Heart left ventricle (tissue), 16 donors: Measurements from ENCODE around the gene HAGHL. TPM values are rescaled to one million over a fixed set of nuclear protein-coding genes. Genes with fewer than 3 reads are reported as not detected.

Source experiments
- ATAC-seq, 4 donors: fragments of 200-7000 bp; cut with Tn5 transposase; one replicate each; pipeline ENCODE4 v1.9.1; 2020 to 2022; ENCODE audit warnings: moderate library complexity in 4 of 4, mild to moderate bottlenecking in 3 of 4, moderate number of reproducible peaks in 1 of 4
- DNase-seq, 5 donors: peaks; one replicate each; pipeline ENCODE4 v3.0.0-alpha.2; 2020
- H3K27ac ChIP-seq, 12 donors: fragments of 200-600 bp; sonication (generic) in 4 of 12; one replicate each; pipeline versions ENCODE4 v1.5.0 to v1.8.0; 2016 to 2022; ENCODE audit warnings: mild to moderate bottlenecking in 2 of 12
- H3K27me3 ChIP-seq, 9 donors: fragments of 200-600 bp; sonication (generic) in 2 of 9; one replicate each; pipeline versions ENCODE4 v1.5.1 to v1.8.0; 2016 to 2022; ENCODE audit warnings: mild to moderate bottlenecking in 3 of 9
- H3K36me3 ChIP-seq, 9 donors: fragments of 200-600 bp; sonication (generic) in 2 of 9; one replicate each; pipeline versions ENCODE4 v1.5.0 to v1.8.0; 2018 to 2022; ENCODE audit warnings: mild to moderate bottlenecking in 2 of 9
- H3K4me1 ChIP-seq, 12 donors: fragments of 200-600 bp; sonication (generic) in 4 of 12; one replicate each; pipeline versions ENCODE4 v1.5.0 to v1.8.0; 2016 to 2022; ENCODE audit warnings: mild to moderate bottlenecking in 3 of 12
- H3K4me3 ChIP-seq, 12 donors: fragments of 200-600 bp; sonication (generic) in 4 of 12; one replicate each; pipeline versions ENCODE4 v1.5.0 to v1.8.0; 2017 to 2022; ENCODE audit warnings: mild to moderate bottlenecking in 9 of 12, moderate library complexity in 4 of 12
- H3K9me3 ChIP-seq, 12 donors: fragments of 200-600 bp; sonication (generic) in 4 of 12; one replicate each; pipeline versions ENCODE4 v1.5.0 to v1.8.0; 2016 to 2022; ENCODE audit warnings: mild to moderate bottlenecking in 1 of 12
- POLR2A ChIP-seq, 2 donors: fragments of 450-650 bp; IDR thresholded peaks; one replicate each; pipeline ENCODE4 v1.6.1; 2017; ENCODE audit warnings: antibody characterized with exemption in 2 of 2, mild to moderate bottlenecking in 2 of 2, moderate library complexity in 2 of 2
- WGBS, 4 donors: extraction: QIAGEN DNeasy Blood & Tissue Kit in 2 of 4; methylation state at CpG; one replicate each; pipeline versions ENCODE4 v1.1.5 to v1.1.7; 2013 to 2018; 5-methylcytosine and 5-hydroxymethylcytosine counted together
- intact Hi-C, 10 donors: fragments of 100-400 bp; cut with DNase I; formaldehyde crosslinking; loops; one replicate each; pipeline versions ENCODE4 v1.11.1 to v1.14.2; 2022
- polyA plus RNA-seq, 2 donors: library from polyadenylated mRNA; stranded (reverse); fragments of 200-250 nt; gene quantifications; one replicate each; pipeline ENCODE4 v1.2.3, GENCODE V29; 2013
- total RNA-seq, 9 donors: library from RNA; depleted of rRNA in 2 of 9; stranded (reverse); fragments of >200 nt in 2 of 9; fragmentation: NEBNext Ultra II Directional in 3 of 9; extraction: Animal tissue kit (Norgen Biotek cat#: 25700) in 3 of 9; gene quantifications; one replicate each; pipeline versions ENCODE4 v1.1.0 to v1.2.4, GENCODE V29; 2016 to 2023
- TF ChIP-seq, protein P1 (sequence below), 12 donors: fragments of 200-600 bp; sonication (generic) in 4 of 12; IDR thresholded peaks; one replicate each; pipeline versions ENCODE4 v1.5.0 to v1.8.0; 2018 to 2022; ENCODE audit warnings: antibody characterized with exemption in 12 of 12, mild to moderate bottlenecking in 5 of 12
- donor health status: ischemic (EF 13 %, LVEDD 7.1; RV severe dilation, severe dysfunction).
- donor health status: healthy with polysubstance abuse.
- donor health status: DM: no; HTN: yes; CAD: no.
- donor health status: DM: no; HTN: no; CAD: no.
- donor health status: ischemic (EF 25% LVEDD 6.9; RV normal size, moderate dysfunction).
- donor health status: ischemic (EF 25% LVEDD 5.7; RV mildly dilated, moderate dysfunction).
- donor health status: healthy.
- donor health status: DM: yes; HTN: yes; CAD: no.
- donor health status: ischemic (EF 35%, LVEDD 5.7; RV mildly dilated, moderate dysfunction).
- donor health status: nonischemic (EF 11% LVEDD 7.7; RV severe dilation, severe dysfunction).
- donor health status: DM: yes; HTN: yes; CAD: no.
- donor health status: PGD.
- donor health status: ischemic (EF 29% LVEDD 5.4; RV normal size, mild dysfunction).
- donor health status: nonischemic (EF 23%, LVEDD 6.1; RV moderate dilation, normal function).

Gene HAGHL
- total and polyA plus RNA-seq, 11 donors = 5.0 to 44.2 (median 11.9) TPM

DNA sequence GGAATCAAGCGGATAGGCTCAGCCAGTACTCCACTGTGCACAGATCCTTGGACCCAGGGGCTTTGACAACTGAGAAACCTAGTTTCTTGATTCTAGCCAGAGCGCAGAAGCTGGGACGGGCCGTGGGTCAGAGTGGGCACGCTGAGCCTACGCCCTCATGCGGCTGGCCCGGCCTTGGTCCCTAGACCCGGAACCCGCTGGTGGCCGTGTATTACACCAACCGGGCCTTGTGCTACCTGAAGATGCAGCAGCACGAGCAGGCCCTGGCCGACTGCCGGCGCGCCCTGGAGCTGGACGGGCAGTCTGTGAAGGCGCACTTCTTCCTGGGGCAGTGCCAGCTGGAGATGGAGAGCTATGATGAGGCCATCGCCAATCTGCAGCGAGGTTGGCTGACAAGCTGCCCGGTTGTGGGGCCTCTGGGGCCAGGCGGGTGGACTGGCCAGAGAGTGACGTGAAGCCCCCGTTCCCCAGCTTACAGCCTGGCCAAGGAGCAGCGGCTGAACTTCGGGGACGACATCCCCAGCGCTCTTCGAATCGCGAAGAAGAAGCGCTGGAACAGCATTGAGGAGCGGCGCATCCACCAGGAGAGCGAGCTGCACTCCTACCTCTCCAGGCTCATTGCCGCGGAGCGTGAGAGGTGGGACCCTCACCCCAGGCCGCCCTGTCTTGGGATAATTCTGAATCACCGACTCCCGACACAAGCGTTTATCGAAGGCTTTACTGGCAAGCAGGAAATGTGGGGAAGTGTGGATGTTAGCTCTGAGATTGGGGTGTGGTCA is 45.8 kb upstream of the HAGHL start:
- Histone ChIP-seq H3K27me3 (no peaks in the 10 kb centered on the region), H3K9me3 (no peaks in the 10 kb centered on the region), H3K4me1 (peaks cover 14 to 64% (median 52%) of the 10 kb centered on the region in 12 donors), H3K27ac (peak overlapping the region in 11 of 12 donors; percentile 93 to 99 (median 96)), H3K36me3 (peaks cover 0 to 31% (median 19%) of the 10 kb centered on the region in 9 donors), H3K4me3 (peak overlapping the region; percentile 61 to 100 (median 78))
- 45 to 58% (median 50%) methylated on average over 32 to 44 of the region's 44 CpGs for WGBS, 4 donors
- DNase-seq = peak in 1 of 5 donors; percentile 68
- TF ChIP-seq, protein P1, sequence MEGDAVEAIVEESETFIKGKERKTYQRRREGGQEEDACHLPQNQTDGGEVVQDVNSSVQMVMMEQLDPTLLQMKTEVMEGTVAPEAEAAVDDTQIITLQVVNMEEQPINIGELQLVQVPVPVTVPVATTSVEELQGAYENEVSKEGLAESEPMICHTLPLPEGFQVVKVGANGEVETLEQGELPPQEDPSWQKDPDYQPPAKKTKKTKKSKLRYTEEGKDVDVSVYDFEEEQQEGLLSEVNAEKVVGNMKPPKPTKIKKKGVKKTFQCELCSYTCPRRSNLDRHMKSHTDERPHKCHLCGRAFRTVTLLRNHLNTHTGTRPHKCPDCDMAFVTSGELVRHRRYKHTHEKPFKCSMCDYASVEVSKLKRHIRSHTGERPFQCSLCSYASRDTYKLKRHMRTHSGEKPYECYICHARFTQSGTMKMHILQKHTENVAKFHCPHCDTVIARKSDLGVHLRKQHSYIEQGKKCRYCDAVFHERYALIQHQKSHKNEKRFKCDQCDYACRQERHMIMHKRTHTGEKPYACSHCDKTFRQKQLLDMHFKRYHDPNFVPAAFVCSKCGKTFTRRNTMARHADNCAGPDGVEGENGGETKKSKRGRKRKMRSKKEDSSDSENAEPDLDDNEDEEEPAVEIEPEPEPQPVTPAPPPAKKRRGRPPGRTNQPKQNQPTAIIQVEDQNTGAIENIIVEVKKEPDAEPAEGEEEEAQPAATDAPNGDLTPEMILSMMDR (IDR thresholded peaks at IDR 0.05) = no peak
- no peak for TF ChIP-seq POLR2A (IDR thresholded peaks at IDR 0.05)
- intact Hi-C loops = no loop called here
- no peak for ATAC-seq

DNA sequence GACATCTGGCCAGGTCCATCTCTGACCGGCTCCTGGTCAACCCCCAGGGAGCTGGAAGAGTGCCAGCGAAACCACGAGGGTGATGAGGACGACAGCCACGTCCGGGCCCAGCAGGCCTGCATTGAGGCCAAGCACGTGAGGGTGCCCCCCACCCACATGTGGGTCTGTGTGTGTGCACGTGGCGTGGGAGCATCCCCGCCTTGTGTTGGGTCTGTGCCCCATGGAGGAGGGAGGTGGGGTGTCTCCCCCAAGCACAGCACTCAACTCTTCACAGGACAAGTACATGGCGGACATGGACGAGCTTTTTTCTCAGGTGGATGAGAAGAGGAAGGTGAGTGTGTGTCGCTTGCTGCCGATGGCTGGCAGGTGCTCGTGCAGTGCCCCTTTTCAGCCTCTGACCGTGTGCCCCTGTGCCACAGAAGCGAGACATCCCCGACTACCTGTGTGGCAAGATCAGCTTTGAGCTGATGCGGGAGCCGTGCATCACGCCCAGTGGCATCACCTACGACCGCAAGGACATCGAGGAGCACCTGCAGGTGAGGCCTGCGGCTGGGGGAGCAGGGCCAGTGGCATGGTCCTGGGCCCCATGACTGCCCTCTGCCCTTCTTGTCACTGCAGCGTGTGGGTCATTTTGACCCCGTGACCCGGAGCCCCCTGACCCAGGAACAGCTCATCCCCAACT is 45.0 kb upstream of the HAGHL start:
- ATAC-seq (no peak), DNase-seq (peak in 1 of 5 donors; percentile 41)
- WGBS, 4 donors = 69 to 75% (median 72%) methylated on average over 25 to 28 of the region's 28 CpGs
- intact Hi-C loops = no loop called here
- Histone ChIP-seq H3K27ac (no peak overlapping the region), H3K4me3 (peak overlapping the region in 5 of 12 donors; percentile 12 to 96 (median 71)), H3K9me3 (no peaks in the 10 kb centered on the region), H3K4me1 (peaks cover 14 to 65% (median 51%) of the 10 kb centered on the region in 12 donors), H3K36me3 (peaks cover 0 to 38% (median 24%) of the 10 kb centered on the region in 9 donors), H3K27me3 (no peaks in the 10 kb centered on the region)
- TF ChIP-seq, protein P1 (IDR thresholded peaks at IDR 0.05) = no peak
- TF ChIP-seq POLR2A (IDR thresholded peaks at IDR 0.05) = no peak

DNA sequence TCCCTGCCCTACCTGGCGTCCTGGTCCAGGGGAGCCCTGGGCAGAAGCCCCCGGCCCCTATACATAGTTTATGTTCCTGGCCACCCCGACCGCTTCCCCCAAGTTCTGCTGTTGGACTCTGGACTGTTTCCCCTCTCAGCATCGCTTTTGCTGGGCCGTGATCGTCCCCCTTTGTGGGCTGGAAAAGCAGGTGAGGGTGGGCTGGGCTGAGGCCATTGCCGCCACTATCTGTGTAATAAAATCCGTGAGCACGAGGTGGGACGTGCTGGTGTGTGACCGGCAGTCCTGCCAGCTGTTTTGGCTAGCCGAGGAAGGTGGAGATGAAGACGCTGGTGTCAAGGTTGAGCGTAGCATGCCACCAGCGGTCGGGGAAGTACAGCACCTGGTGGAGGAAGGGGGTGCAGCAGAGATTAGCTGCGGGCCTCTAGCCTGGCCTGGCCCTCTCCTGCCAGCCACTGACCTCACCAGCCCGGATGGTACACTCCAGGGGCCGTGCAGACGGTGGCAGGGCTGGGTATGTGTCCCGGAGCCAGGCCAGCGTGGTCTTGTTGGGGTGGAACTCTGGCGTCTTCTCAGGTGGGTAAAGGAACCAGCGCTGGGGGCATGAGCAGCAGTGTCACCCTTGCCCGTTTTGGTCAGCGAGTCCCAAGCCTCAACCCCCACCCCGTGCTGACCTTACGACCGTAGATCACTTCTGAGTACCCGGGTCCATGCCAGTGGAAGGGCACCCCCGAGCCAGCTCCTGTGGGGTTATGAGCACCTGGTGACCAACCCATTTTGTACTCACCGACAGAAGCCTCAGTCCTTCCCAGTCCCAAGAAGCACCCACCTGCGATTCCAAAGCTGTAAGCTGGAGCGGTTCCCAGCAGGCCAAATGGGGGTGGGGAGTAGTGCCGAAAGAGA is 44.2 kb upstream of the HAGHL start:
- Histone ChIP-seq H3K4me3 (peak overlapping the region in 6 of 12 donors; percentile 61 to 86 (median 74)), H3K27me3 (no peaks in the 10 kb centered on the region), H3K27ac (no peak overlapping the region), H3K9me3 (no peaks in the 10 kb centered on the region), H3K4me1 (peaks cover 14 to 65% (median 51%) of the 10 kb centered on the region in 12 donors), H3K36me3 (peaks cover 0 to 41% (median 24%) of the 10 kb centered on the region in 9 donors)
- DNase-seq (no peak), ATAC-seq (no peak)
- intact Hi-C loops = no loop called here
- 84 to 85% (median 84%) methylated on average over 34 to 36 of the region's 36 CpGs for WGBS, 4 donors
- no peak for TF ChIP-seq POLR2A (IDR thresholded peaks at IDR 0.05)
- TF ChIP-seq, protein P1 (IDR thresholded peaks at IDR 0.05) = no peak
